Ovary (tissue), 9 donors: ENCODE data around the gene CTSL. TPM values are rescaled to one million over a fixed set of nuclear protein-coding genes. Genes with fewer than 3 reads are reported as not detected.

Source experiments
- DNase-seq, 5 donors: peaks; one replicate each; pipeline ENCODE4 v3.0.0-alpha.2; 2019 to 2020
- H3K27ac ChIP-seq, 2 donors: fragments of 200-600 bp; one replicate each; pipeline versions ENCODE4 v1.5.1 to v1.8.0; 2019 to 2022
- H3K27me3 ChIP-seq: fragments of 200-600 bp; one replicate; pipeline ENCODE4 v1.8.0; 2022
- H3K36me3 ChIP-seq: fragments of 200-600 bp; sonication (generic); one replicate; pipeline ENCODE4 v1.5.1; 2019
- H3K4me1 ChIP-seq: one replicate; pipeline ENCODE4 v1.8.1; 2013; ENCODE audit warnings: mild to moderate bottlenecking, moderate library complexity; ENCODE audit not compliant: insufficient read depth
- H3K4me3 ChIP-seq: fragments of 200-600 bp; sonication (generic); one replicate; pipeline ENCODE4 v1.5.1; 2017
- H3K9me3 ChIP-seq, 2 donors: fragments of 200-600 bp in 1 of 2; sonication (generic) in 1 of 2; one replicate each; pipeline versions ENCODE4 v1.5.1 to v1.8.1; 2013 to 2019; ENCODE audit warnings: mild to moderate bottlenecking in 1 of 2, moderate library complexity in 1 of 2
- EP300 ChIP-seq: sonication (generic); formaldehyde crosslinking; IDR thresholded peaks from one replicate; pipeline ENCODE4 v1.6.1; 2017; ENCODE audit warnings: antibody characterized with exemption
- POLR2A ChIP-seq: fragments of 450-650 bp; IDR thresholded peaks from one replicate; pipeline ENCODE4 v1.6.1; 2017; ENCODE audit warnings: antibody characterized with exemption, mild to moderate bottlenecking, moderate library complexity
- WGBS, 3 donors: extraction: QIAGEN DNeasy Blood & Tissue Kit in 1 of 3; methylation state at CpG; one replicate each; pipeline versions ENCODE4 v1.1.5 to v1.1.7; 2013 to 2017; 5-methylcytosine and 5-hydroxymethylcytosine counted together
- intact Hi-C, 4 donors: fragments of 100-400 bp; cut with DNase I; formaldehyde crosslinking; loops; one replicate each; pipeline versions ENCODE4 v1.11.0 to v1.15.1; 2022 to 2023
- polyA plus RNA-seq, 2 donors: library from polyadenylated mRNA; stranded (reverse); fragments of 200-250 nt in 1 of 2; fragments of 350-450 nt in 1 of 2; fragmentation: Illumina TruSeq in 1 of 2; extraction: RNeasy Lipid Tissue Mini Kit (QIAGEN cat#74804) in 1 of 2; gene quantifications; one replicate each; pipeline ENCODE4 v1.2.3, GENCODE V29; 2013 to 2014
- total RNA-seq, 7 donors: library from RNA; depleted of rRNA in 2 of 7; stranded (reverse); fragments of >200 nt in 2 of 7; fragmentation: NEBNext Ultra II Directional in 3 of 7; extraction: Animal tissue kit (Norgen Biotek cat#: 25700) in 3 of 7; gene quantifications; one replicate each; pipeline versions ENCODE4 v1.1.0 to v1.2.4, GENCODE V29; 2016 to 2023
- TF ChIP-seq, protein P1 (sequence below), 3 donors: fragments of 450-650 bp in 2 of 3; fragments of 200-600 bp in 1 of 3; IDR thresholded peaks; one replicate each; pipeline versions ENCODE4 v1.5.1 to v1.8.0; 2016 to 2022; ENCODE audit warnings: antibody characterized with exemption in 3 of 3, mild to moderate bottlenecking in 1 of 3
- donor health status: DM: no; HTN: no; CAD: no; lungs with moderate emphysema.
- donor health status: DM: no; HTN: no; CAD: no.
- donor health status: Bipolar disorder and iron deficiency.
- donor health status: DM: yes; HTN: yes; CAD: no.
- donor health status: DM: no; HTN: no; CAD: no.
- donor health status: DM: yes; HTN: yes; CAD: no.

The CTSL gene
- total and polyA plus RNA-seq, 9 donors = 94.0 to 219 (median 115) TPM

DNA sequence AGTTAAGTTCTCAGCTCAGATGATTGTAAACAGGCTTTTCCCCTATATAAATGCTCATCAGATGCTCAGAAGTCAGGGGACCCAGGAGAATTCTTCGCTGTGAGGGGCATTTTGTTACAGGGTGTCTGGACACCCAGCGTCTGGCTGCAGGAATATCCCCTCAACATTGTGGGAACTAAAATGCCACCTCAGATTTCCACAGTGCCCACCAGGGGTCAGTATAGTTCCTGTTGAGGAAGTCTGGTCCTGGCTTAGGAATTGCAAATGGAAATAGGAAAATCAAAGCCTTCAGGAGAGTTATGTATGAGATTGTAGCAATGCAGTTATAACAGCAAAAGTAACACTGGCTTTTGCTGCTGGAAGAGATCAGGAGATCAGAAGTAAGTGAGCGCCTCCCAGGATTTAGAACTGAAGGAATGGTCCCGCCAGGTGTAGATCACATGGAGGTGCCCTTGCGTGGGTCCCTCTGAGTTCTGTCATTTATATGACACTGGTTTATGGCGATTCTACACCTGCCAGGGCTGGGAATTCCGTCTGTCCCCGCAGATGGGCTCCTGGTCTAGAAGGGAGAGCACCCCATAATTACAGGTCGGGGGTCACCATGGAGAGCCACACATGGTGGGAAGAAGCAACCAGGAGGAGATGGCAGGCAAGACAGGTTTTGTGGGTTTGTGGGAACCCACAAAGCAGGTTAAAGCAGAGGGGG is 47.1 kb upstream of the CTSL start:
- no peak overlapping the region for H3K4me3 ChIP-seq
- DNase-seq = peak in 3 of 5 donors; percentile 54 to 75 (median 69)
- H3K9me3 ChIP-seq = no peaks in the 10 kb centered on the region
- H3K4me1 ChIP-seq = peaks cover 1% of the 10 kb centered on the region
- TF ChIP-seq EP300 (no peak), POLR2A (no peak)
- TF ChIP-seq, protein P1, sequence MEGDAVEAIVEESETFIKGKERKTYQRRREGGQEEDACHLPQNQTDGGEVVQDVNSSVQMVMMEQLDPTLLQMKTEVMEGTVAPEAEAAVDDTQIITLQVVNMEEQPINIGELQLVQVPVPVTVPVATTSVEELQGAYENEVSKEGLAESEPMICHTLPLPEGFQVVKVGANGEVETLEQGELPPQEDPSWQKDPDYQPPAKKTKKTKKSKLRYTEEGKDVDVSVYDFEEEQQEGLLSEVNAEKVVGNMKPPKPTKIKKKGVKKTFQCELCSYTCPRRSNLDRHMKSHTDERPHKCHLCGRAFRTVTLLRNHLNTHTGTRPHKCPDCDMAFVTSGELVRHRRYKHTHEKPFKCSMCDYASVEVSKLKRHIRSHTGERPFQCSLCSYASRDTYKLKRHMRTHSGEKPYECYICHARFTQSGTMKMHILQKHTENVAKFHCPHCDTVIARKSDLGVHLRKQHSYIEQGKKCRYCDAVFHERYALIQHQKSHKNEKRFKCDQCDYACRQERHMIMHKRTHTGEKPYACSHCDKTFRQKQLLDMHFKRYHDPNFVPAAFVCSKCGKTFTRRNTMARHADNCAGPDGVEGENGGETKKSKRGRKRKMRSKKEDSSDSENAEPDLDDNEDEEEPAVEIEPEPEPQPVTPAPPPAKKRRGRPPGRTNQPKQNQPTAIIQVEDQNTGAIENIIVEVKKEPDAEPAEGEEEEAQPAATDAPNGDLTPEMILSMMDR (IDR thresholded peaks at IDR 0.05) = peak; percentile 46 to 65 (median 64)
- H3K27me3 ChIP-seq = no peaks in the 10 kb centered on the region
- no peak overlapping the region for H3K27ac ChIP-seq
- WGBS, 3 donors = 76 to 79% (median 76%) methylated on average over 9 of the region's 9 CpGs
- H3K36me3 ChIP-seq = no peaks in the 10 kb centered on the region
- intact Hi-C loops = loop anchor here in 2 of 4 donors (10.0 kb wide), 1 partner anchor 136 kb away; no protein-coding TSS in a partner anchor

DNA sequence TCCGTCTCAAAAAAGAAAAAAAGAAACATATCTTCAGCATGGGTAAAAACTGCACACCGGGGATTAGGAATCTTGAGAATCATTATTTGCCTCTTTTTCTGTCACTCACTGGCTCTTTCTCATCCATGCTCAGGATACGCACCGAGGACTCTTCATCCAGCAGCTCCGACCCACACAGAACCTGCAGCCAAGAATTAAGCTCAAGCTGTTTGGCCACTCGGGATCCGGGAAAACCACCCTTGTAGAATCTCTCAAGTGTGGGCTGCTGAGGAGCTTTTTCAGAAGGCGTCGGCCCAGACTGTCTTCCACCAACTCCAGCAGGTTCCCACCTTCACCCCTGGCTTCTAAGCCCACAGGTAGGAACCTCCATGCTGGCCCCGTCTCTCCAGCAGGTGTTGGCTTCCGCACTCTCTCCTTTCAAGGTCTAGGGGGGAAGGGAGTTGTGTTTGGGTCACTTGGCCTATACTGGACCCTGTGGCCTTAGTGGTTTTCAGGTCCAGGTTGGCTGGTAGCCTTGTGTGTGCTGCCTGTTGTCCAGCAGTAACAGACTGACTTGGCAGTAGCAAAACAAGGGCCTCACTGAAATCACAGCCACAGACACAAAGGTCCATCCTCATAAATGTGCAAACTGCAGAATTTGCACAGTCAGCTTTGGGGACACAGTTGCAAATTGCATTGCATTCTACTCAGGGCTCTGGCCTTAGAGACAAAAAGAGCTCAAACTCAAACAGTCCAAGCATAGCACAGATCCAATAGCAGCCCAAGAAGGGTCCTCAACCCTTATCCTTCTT is 44.5 kb upstream of the CTSL start:
- H3K27me3 ChIP-seq = no peaks in the 10 kb centered on the region
- no peaks in the 10 kb centered on the region for H3K36me3 ChIP-seq
- H3K4me3 ChIP-seq = no peak overlapping the region
- DNase-seq = no peak
- H3K4me1 ChIP-seq = peaks cover 4% of the 10 kb centered on the region
- no peak for TF ChIP-seq EP300
- TF ChIP-seq, protein P1 (IDR thresholded peaks at IDR 0.05) = no peak
- TF ChIP-seq POLR2A = no peak
- H3K27ac ChIP-seq = no peak overlapping the region
- intact Hi-C loops = loop anchor here in 2 of 4 donors (5.0 kb wide), 2 partner anchors 131 to 386 kb away; no protein-coding TSS in a partner anchor
- WGBS, 3 donors = 85 to 88% (median 87%) methylated on average over 11 of the region's 11 CpGs
- no peaks in the 10 kb centered on the region for H3K9me3 ChIP-seq

DNA sequence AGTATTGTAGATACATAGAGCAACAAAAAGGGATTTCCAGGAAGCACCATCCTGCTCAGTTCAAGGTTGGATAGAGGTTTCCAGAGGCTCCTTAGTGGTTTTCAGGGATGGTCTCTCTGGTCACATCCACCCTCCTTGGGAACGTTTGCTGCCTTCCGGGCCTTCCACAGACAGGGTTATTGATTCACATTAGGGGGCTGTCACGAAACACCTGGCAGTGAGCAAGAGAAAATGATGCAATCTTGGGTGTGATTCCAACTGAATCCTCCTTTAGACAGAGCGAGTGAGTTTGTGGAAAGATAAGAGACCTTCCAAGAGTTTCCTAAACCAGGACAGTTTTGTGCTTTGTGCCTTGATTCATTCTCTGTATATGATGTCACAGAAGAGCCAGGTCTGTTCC is 43.8 kb upstream of the CTSL start:
- TF ChIP-seq POLR2A (no peak), EP300 (no peak)
- TF ChIP-seq, protein P1 (IDR thresholded peaks at IDR 0.05) = no peak
- Histone ChIP-seq H3K9me3 (no peaks in the 10 kb centered on the region), H3K27me3 (no peaks in the 10 kb centered on the region), H3K4me1 (peaks cover 3% of the 10 kb centered on the region), H3K4me3 (no peak overlapping the region), H3K27ac (no peak overlapping the region), H3K36me3 (no peaks in the 10 kb centered on the region)
- no peak for DNase-seq
- 31 to 43% (median 40%) methylated on average over 4 of the region's 4 CpGs for WGBS, 3 donors
- intact Hi-C loops = loop anchor here in 2 of 4 donors (5.0 kb wide), 2 partner anchors 130 to 385 kb away; no protein-coding TSS in a partner anchor

DNA sequence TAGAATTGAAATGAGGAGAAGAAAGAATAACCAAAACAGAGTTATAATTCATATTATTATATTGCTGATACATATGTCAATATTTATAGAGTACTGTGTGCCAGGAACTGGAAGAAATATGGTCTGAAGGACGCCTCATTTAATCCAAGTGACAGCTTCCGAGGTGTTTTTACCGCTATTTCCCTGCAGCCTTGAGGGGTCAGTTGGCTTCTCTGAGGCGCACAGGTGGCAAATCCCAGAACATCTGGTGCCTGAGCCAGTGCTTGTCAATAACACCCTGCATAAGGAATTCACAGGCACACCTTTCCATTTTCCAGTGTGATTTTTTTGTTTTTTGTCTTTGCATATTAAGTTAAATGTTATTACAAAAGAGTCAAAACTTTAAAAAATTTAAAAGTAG is 43.3 kb upstream of the CTSL start:
- TF ChIP-seq, protein P1 (IDR thresholded peaks at IDR 0.05) = no peak
- TF ChIP-seq EP300 = no peak
- TF ChIP-seq POLR2A = no peak
- Histone ChIP-seq H3K36me3 (no peaks in the 10 kb centered on the region), H3K9me3 (no peaks in the 10 kb centered on the region), H3K4me1 (peaks cover 3% of the 10 kb centered on the region), H3K4me3 (no peak overlapping the region), H3K27me3 (no peaks in the 10 kb centered on the region), H3K27ac (no peak overlapping the region)
- DNase-seq = no peak
- WGBS, 3 donors = 78 to 89% (median 81%) methylated on average over 4 of the region's 4 CpGs
- intact Hi-C loops = loop anchor here in 2 of 4 donors (5.0 kb wide), 2 partner anchors 130 to 385 kb away; no protein-coding TSS in a partner anchor
